GM20000 (cell line): ENCODE results near the gene SMIM15.

Experiments
- DNase-seq: peaks from one replicate; pipeline ENCODE4 v3.0.0; 2012; ENCODE audit warnings: low spot score
- CTCF ChIP-seq: IDR thresholded peaks from 2 replicates; pipeline ENCODE4 v1.5.1; 2012; ENCODE audit warnings: mild to moderate bottlenecking, control low read depth; ENCODE audit errors: extremely low read depth, missing control alignments

The SMIM15 gene

GRCh38 chr5:61119066-61119465, 43.2 kb downstream of the SMIM15 start:
- no peak for DNase-seq

GRCh38 chr5:61115968-61116367, 46.3 kb downstream of the SMIM15 start:
- peak; percentile 5 for DNase-seq

More at GRCh38 chr5:61119066-61119465, 43.2 kb downstream of the SMIM15 start:
- no peak for TF ChIP-seq CTCF

GRCh38 chr5:61114441-61114840, 47.8 kb downstream of the SMIM15 start:
- no peak for TF ChIP-seq CTCF

More at GRCh38 chr5:61115968-61116367, 46.3 kb downstream of the SMIM15 start:
- no peak for TF ChIP-seq CTCF

More at GRCh38 chr5:61114441-61114840, 47.8 kb downstream of the SMIM15 start:
- DNase-seq, result no peak
